Karpas-422 (cell line): ENCODE results near the gene PRSS1. TPM values are rescaled to one million over a fixed set of nuclear protein-coding genes. Genes with fewer than 3 reads are reported as not detected.

Experiments
- DNase-seq: peaks from one replicate; pipeline ENCODE4 v3.0.0-alpha.2; 2015
- H2AFZ ChIP-seq: fragments of 200-600 bp; sonication (generic); 2 replicates; pipeline ENCODE4 v1.6.1; 2014; ENCODE audit warnings: antibody characterized with exemption, low read length, mixed read lengths
- H3K27ac ChIP-seq: fragments of 200-600 bp; sonication (generic); 2 replicates; pipeline ENCODE4 v1.5.1; 2014; ENCODE audit warnings: mild to moderate bottlenecking, low read length, moderate library complexity
- H3K27me3 ChIP-seq: fragments of 200-600 bp; sonication (generic); 2 replicates; pipeline ENCODE4 v1.6.1; 2014; ENCODE audit warnings: low read length, mixed read lengths
- H3K36me3 ChIP-seq: fragments of 200-600 bp; sonication (generic); 2 replicates; pipeline ENCODE4 v1.6.1; 2014; ENCODE audit warnings: low read length, mixed read lengths; ENCODE audit not compliant: insufficient read depth
- H3K4me1 ChIP-seq: fragments of 200-600 bp; sonication (generic); 2 replicates; pipeline ENCODE4 v1.6.1; 2014; ENCODE audit warnings: mild to moderate bottlenecking, low read length, mixed read lengths
- H3K4me2 ChIP-seq: fragments of 200-600 bp; sonication (generic); 2 replicates; pipeline ENCODE4 v1.6.1; 2014; ENCODE audit warnings: low read length, low read depth, mild to moderate bottlenecking; ENCODE audit not compliant: poor library complexity, severe bottlenecking
- H3K4me3 ChIP-seq: fragments of 200-600 bp; sonication (generic); 2 replicates; pipeline ENCODE4 v1.5.1; 2014; ENCODE audit warnings: mild to moderate bottlenecking, antibody characterized with exemption, low read length, mixed read lengths
- H3K79me2 ChIP-seq: fragments of 200-600 bp; sonication (generic); 2 replicates; pipeline ENCODE4 v1.6.1; 2014; ENCODE audit warnings: mild to moderate bottlenecking, low read length, mixed read lengths
- H3K9ac ChIP-seq: fragments of 200-600 bp; sonication (generic); 2 replicates; pipeline ENCODE4 v1.6.0; 2014; ENCODE audit warnings: low read length
- H3K9me2 ChIP-seq: fragments of 200-600 bp; sonication (generic), shearing (Covaris generic); replicated peaks from 2 replicates; pipeline ENCODE4 v1.6.0; 2014; ENCODE audit warnings: mild to moderate bottlenecking, low read length, moderate library complexity; ENCODE audit not compliant: insufficient read depth
- H3K9me3 ChIP-seq: fragments of 300-700, 200-600 bp; sonication (generic); 2 replicates; pipeline ENCODE4 v1.6.1; 2014; ENCODE audit warnings: low read length, mixed read lengths
- H4K20me1 ChIP-seq: fragments of 200-600 bp; sonication (generic); 2 replicates; pipeline ENCODE4 v1.6.1; 2014; ENCODE audit warnings: mild to moderate bottlenecking, antibody characterized with exemption, low read length, low read depth; ENCODE audit not compliant: insufficient read depth
- total RNA-seq: library from RNA; depleted of rRNA; stranded (reverse); fragments of >200 nt; shearing (Covaris generic); gene quantifications from 2 replicates; pipeline ENCODE4 v1.2.3, GENCODE V29; 2014; ENCODE audit warnings: low replicate concordance

PRSS1 gene
- total RNA-seq, 1 experiment from 2014 or later, result not detected

- Histone ChIP-seq H3K9me3 (no peaks in the 10 kb centered on the region), H3K9ac (no peak overlapping the region), H3K9me2 (no peaks in the 10 kb centered on the region), H3K4me2 (no peak overlapping the region), H4K20me1 (no peaks in the 10 kb centered on the region), H3K36me3 (no peaks in the 10 kb centered on the region), H3K4me3 (no peak overlapping the region), H3K27me3 (no peaks in the 10 kb centered on the region), H2AFZ (no peak overlapping the region), H3K79me2 (no peaks in the 10 kb centered on the region), H3K27ac (no peak overlapping the region), H3K4me1 (no peaks in the 10 kb centered on the region)
- DNase-seq, result no peak
These were observed 46.1 kb downstream of the PRSS1 start for GRCh38 chr7:142795339-142795863.

- no peak overlapping the region for H3K9ac ChIP-seq
These were observed 46.8 kb downstream of the PRSS1 start for GRCh38 chr7:142796001-142796500.

DNA sequence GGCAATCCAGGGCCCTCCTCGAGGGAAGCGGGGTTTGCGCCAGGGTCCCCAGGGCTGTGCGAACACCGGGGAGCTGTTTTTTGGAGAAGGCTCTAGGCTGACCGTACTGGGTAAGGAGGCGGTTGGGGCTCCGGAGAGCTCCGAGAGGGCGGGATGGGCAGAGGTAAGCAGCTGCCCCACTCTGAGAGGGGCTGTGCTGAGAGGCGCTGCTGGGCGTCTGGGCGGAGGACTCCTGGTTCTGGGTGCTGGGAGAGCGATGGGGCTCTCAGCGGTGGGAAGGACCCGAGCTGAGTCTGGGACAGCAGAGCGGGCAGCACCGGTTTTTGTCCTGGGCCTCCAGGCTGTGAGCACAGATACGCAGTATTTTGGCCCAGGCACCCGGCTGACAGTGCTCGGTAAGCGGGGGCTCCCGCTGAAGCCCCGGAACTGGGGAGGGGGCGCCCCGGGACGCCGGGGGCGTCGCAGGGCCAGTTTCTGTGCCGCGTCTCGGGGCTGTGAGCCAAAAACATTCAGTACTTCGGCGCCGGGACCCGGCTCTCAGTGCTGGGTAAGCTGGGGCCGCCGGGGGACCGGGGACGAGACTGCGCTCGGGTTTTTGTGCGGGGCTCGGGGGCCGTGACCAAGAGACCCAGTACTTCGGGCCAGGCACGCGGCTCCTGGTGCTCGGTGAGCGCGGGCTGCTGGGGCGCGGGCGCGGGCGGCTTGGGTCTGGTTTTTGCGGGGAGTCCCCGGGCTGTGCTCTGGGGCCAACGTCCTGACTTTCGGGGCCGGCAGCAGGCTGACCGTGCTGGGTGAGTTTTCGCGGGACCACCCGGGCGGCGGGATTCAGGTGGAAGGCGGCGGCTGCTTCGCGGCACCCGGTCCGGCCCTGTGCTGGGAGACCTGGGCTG, 47.5 kb downstream of the PRSS1 start:
- Histone ChIP-seq H3K4me3 (no peak overlapping the region), H3K79me2 (no peaks in the 10 kb centered on the region), H3K9me2 (no peaks in the 10 kb centered on the region), H4K20me1 (no peaks in the 10 kb centered on the region), H3K27ac (no peak overlapping the region), H3K9ac (no peak overlapping the region), H3K27me3 (no peaks in the 10 kb centered on the region), H3K4me1 (no peaks in the 10 kb centered on the region), H3K36me3 (no peaks in the 10 kb centered on the region), H3K9me3 (no peaks in the 10 kb centered on the region), H3K4me2 (no peak overlapping the region), H2AFZ (no peak overlapping the region)
- no peak for DNase-seq

More at GRCh38 chr7:142796001-142796500, 46.8 kb downstream of the PRSS1 start:
- Histone ChIP-seq H3K79me2 (no peaks in the 10 kb centered on the region), H3K27me3 (no peaks in the 10 kb centered on the region), H3K27ac (no peak overlapping the region), H4K20me1 (no peaks in the 10 kb centered on the region), H3K9me3 (no peaks in the 10 kb centered on the region), H3K36me3 (no peaks in the 10 kb centered on the region), H3K4me2 (no peak overlapping the region), H3K4me1 (no peaks in the 10 kb centered on the region), H2AFZ (no peak overlapping the region), H3K9me2 (no peaks in the 10 kb centered on the region), H3K4me3 (no peak overlapping the region)
- no peak for DNase-seq

- DNase-seq, result no peak
- Histone ChIP-seq H4K20me1 (no peaks in the 10 kb centered on the region), H2AFZ (no peak overlapping the region), H3K4me1 (no peaks in the 10 kb centered on the region), H3K27ac (no peak overlapping the region), H3K4me3 (no peak overlapping the region), H3K27me3 (no peaks in the 10 kb centered on the region), H3K9me2 (no peaks in the 10 kb centered on the region), H3K4me2 (no peak overlapping the region), H3K9ac (no peak overlapping the region), H3K36me3 (no peaks in the 10 kb centered on the region), H3K9me3 (no peaks in the 10 kb centered on the region), H3K79me2 (no peaks in the 10 kb centered on the region)
These were observed 48.4 kb downstream of the PRSS1 start for GRCh38 chr7:142797391-142798377.

DNA sequence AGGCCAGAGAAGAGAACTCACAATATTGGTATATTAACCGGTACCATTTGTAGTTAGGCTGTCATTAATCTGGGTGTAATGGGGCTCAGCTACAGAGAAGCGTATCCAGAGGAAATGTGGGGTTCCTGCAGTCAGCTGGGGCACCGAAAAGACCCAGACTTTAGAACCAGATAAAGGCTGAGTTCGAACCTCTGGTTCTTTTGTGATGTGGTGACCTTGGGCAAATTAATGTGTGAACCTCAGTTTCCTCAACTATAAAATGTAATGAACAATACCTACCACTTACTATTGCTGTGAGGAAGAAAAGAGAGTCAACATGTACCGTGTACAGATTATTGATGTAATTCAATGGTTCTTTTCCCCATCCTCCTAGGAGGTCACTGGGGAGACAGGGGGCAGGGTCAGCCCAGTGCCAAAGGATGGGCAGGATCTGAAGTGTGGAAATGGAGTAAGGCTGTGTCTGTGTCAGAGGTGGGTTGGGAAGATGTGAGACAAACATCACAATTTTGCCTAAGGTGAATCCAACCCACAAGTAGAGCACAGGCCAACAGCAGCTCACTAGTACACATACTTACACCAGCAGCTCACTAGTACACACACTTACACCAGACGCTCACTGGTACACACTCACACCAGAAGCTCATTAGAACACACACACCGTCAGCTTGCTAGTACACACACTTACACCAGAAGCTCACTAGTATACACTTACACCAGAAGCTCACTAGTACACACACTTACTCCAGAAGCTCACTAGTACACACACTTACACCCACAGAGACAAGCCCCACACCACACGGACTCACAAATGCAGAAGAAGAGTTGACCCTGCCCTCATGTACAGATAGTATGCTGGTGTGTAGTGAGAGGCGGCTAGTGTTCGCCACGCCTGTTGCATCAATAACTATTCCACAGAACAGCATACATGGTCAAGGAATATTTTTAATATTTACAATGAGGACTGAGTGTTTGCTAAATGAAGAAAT, 49.5 kb downstream of the PRSS1 start:
- Histone ChIP-seq H3K4me3 (no peak overlapping the region), H3K4me2 (no peak overlapping the region), H3K9me3 (no peaks in the 10 kb centered on the region), H3K9ac (no peak overlapping the region), H4K20me1 (no peaks in the 10 kb centered on the region), H2AFZ (no peak overlapping the region), H3K27ac (no peak overlapping the region), H3K79me2 (no peaks in the 10 kb centered on the region), H3K27me3 (no peaks in the 10 kb centered on the region), H3K4me1 (no peaks in the 10 kb centered on the region), H3K9me2 (no peaks in the 10 kb centered on the region), H3K36me3 (no peaks in the 10 kb centered on the region)
- DNase-seq, result no peak

- Histone ChIP-seq H3K27ac (no peak overlapping the region), H3K9me2 (no peaks in the 10 kb centered on the region), H4K20me1 (no peaks in the 10 kb centered on the region), H3K9me3 (no peaks in the 10 kb centered on the region), H3K27me3 (no peaks in the 10 kb centered on the region), H3K4me3 (no peak overlapping the region), H3K36me3 (no peaks in the 10 kb centered on the region), H3K4me2 (no peak overlapping the region), H3K9ac (no peak overlapping the region), H3K4me1 (no peaks in the 10 kb centered on the region), H2AFZ (no peak overlapping the region), H3K79me2 (no peaks in the 10 kb centered on the region)
- no peak for DNase-seq
These were observed 50.2 kb downstream of the PRSS1 start for GRCh38 chr7:142799437-142799835.

DNA sequence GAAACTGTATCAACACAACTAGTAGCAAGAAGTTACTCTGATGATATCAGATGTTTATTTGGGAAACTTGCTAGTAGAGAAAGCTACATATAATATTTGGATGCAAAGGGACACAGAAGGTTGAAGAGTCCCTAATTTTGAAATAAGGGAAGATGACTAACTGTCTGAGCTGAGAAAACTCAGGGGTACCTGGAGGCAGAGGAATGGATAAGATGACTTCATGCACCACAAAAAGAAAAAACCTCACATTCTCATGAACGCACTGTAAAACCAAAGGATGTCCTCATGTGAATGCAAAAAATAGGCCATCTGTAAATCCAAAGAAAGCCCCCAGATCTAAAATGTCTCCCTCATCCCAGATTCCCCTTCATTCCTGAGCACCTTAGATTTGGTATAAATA, 50.8 kb downstream of the PRSS1 start:
- no peak overlapping the region for H2AFZ ChIP-seq
- no peaks in the 10 kb centered on the region for H4K20me1 ChIP-seq
- H3K4me2 ChIP-seq, result no peak overlapping the region
- no peaks in the 10 kb centered on the region for H3K9me2 ChIP-seq
- H3K9me3 ChIP-seq, result no peaks in the 10 kb centered on the region
- no peaks in the 10 kb centered on the region for H3K36me3 ChIP-seq
- no peaks in the 10 kb centered on the region for H3K79me2 ChIP-seq
- no peak overlapping the region for H3K4me3 ChIP-seq
- DNase-seq, result no peak
- H3K27me3 ChIP-seq, result no peaks in the 10 kb centered on the region
- no peak overlapping the region for H3K27ac ChIP-seq
- H3K4me1 ChIP-seq, result no peaks in the 10 kb centered on the region
- H3K9ac ChIP-seq, result no peak overlapping the region
